Brain microvascular endothelial cell (primary cell): ENCODE measurements around the gene SHQ1.
"Not testable (repeated sequence)": the region's sequence is repeated elsewhere in the genome, so short reads cannot be mapped to it uniquely, and the experiment has no call there.

Experiments
- DNase-seq: peaks from one replicate; pipeline ENCODE4 v3.0.0-alpha.2; 2020
- H3K27ac ChIP-seq: fragments of 250-450 bp; sonication (Bioruptor Pico); 2 replicates; pipeline ENCODE4 v1.5.1; 2020; ENCODE audit warnings: mild to moderate bottlenecking, moderate library complexity
- H3K27me3 ChIP-seq: fragments of 250-450 bp; sonication (Bioruptor Pico); replicated peaks from 2 replicates; pipeline ENCODE4 v1.5.1; 2020; ENCODE audit warnings: mild to moderate bottlenecking
- H3K36me3 ChIP-seq: fragments of 250-450 bp; sonication (Bioruptor Pico); replicated peaks from 2 replicates; pipeline ENCODE4 v1.5.1; 2020; ENCODE audit warnings: mild to moderate bottlenecking
- H3K4me3 ChIP-seq: 2 replicates; pipeline ENCODE4 v1.5.1; 2011; ENCODE audit warnings: low read depth, mild to moderate bottlenecking, control low read depth, low read length, moderate library complexity
- CTCF ChIP-seq: IDR thresholded peaks from 2 replicates; pipeline ENCODE4 v1.5.1; 2011; ENCODE audit warnings: low read depth, mild to moderate bottlenecking, moderate library complexity, low read length, control low read depth, inconsistent platforms; ENCODE audit errors: missing control alignments
- in situ Hi-C: cut with HindIII; loops from 2 replicates; pipeline ENCODE4 v1.10.0; 2017; ENCODE audit warnings: low sequenced_read_pairs, low pct_ligation_motif_present

Gene SHQ1

GRCh38 chr3:72721683-72722381 lies 126.4 kb downstream of the SHQ1 start:
- in situ Hi-C loops = no loop called here
- TF ChIP-seq CTCF = no peak
- DNase-seq = no peak
- Histone ChIP-seq H3K36me3 (no peaks in the 10 kb centered on the region), H3K27me3 (no peaks in the 10 kb centered on the region), H3K4me3 (no peak overlapping the region), H3K27ac (no peak overlapping the region)

DNA sequence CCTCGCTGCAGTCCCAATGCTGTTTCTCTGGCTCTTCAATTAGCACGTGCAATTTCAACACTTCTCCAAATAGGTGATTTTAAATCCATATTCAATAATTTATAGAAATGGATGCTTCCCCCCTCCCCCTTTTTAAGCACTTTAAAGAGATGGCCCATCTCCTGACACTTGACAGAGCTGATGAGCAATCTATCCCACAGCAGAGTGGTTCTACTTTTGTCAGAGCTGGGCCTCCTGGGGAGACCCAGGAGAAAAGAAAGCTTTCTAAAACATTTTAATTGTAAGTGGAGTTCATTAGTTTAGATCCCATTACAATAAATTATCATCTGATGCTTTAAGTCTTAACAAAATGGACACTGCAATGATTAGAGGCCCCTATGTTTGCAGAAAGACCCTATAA lies 127.7 kb downstream of the SHQ1 start:
- Histone ChIP-seq H3K27me3 (no peaks in the 10 kb centered on the region), H3K4me3 (no peak overlapping the region), H3K27ac (no peak overlapping the region), H3K36me3 (no peaks in the 10 kb centered on the region)
- TF ChIP-seq CTCF = no peak
- in situ Hi-C loops = no loop called here
- DNase-seq = no peak

DNA sequence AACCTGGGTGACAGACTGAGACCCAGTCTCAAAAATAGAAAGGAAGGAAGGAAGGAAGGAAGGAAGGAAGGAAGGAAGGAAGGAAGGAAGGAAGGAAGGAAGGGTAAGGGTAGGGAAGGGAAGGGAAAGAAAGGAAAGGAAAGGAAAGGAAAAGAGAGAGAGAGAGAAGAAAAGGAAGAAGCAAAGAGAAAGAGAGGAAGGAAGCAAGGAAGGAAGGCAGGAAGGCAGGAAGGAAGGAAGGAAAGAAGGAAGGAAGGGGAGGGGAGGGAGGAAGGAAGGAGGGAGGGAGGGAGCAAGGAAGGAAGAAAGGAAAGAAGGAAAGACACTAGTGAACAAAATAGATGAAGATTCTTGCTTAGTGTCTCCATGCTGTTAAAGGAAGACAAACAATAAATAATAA lies 129.1 kb downstream of the SHQ1 start:
- DNase-seq = no peak
- Histone ChIP-seq H3K36me3 (no peaks in the 10 kb centered on the region), H3K27ac (no peak overlapping the region), H3K27me3 (no peaks in the 10 kb centered on the region), H3K4me3 (no peak overlapping the region)
- TF ChIP-seq CTCF = no peak
- in situ Hi-C loops = no loop called here

DNA sequence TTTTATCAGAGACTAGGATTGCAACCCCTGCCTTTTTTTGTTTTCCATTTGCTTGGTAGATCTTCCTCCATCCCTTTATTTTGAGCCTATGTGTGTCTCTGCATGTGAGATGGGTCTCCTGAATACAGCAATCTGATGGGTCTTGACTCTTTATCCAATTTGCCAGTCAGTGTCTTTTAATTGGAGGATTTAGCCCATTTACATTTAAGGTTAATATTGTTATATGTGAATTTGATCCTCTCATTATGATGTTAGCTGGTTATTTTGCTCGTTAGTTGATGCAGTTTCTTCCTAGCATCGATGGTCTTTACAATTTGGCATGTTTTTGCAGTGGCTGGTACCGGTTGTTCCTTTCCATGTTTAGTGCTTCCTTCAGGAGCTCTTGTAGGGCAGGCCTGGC lies 134.1 kb downstream of the SHQ1 start:
- H3K27ac ChIP-seq, H3K27me3 ChIP-seq, in situ Hi-C loops, H3K36me3 ChIP-seq, DNase-seq, H3K4me3 ChIP-seq: not testable (repeated sequence)

- DNase-seq, H3K36me3 ChIP-seq, in situ Hi-C loops, H3K4me3 ChIP-seq, H3K27me3 ChIP-seq, H3K27ac ChIP-seq: not testable (repeated sequence)
Measured at GRCh38 chr3:72710471-72710870, 137.8 kb downstream of the SHQ1 start.

GRCh38 chr3:72708441-72708840 lies 139.8 kb downstream of the SHQ1 start:
- TF ChIP-seq CTCF = no peak
- H3K4me3 ChIP-seq = no peak overlapping the region
- H3K27ac ChIP-seq = no peak overlapping the region
- in situ Hi-C loops = no loop called here
- H3K36me3 ChIP-seq = no peaks in the 10 kb centered on the region
- no peaks in the 10 kb centered on the region for H3K27me3 ChIP-seq
- DNase-seq = no peak

DNA sequence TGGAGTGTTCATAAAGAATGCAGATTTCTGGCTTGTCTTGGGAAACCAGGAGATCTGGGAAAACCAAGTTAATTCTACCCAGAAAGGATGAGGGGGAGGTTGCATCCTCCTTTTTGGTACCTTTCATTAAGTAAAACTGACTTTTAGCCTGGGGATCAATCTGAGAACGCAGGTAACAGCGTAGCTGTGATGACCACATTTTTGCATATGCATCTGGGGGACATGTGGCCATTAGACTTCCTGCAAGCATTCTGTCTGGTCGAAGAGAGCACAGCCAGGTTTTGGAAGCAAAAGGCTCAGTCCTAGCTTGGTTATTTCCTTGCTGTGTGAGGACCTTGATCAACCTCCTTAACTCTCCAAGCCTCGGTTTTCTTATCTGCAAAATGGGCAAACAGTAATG lies 145.2 kb downstream of the SHQ1 start:
- DNase-seq = no peak
- Histone ChIP-seq H3K4me3 (no peak overlapping the region), H3K27ac (no peak overlapping the region), H3K27me3 (no peaks in the 10 kb centered on the region), H3K36me3 (no peaks in the 10 kb centered on the region)
- in situ Hi-C loops = no loop called here
- no peak for TF ChIP-seq CTCF
